Cerebellar cortex (tissue), 1 donor: ENCODE measurements around the gene RAD18.

ENCODE experiments used
- DNase-seq: peaks from one replicate; pipeline ENCODE4 v3.0.0-alpha.2; 2015; ENCODE audit warnings: low spot score

Gene RAD18, protein sequence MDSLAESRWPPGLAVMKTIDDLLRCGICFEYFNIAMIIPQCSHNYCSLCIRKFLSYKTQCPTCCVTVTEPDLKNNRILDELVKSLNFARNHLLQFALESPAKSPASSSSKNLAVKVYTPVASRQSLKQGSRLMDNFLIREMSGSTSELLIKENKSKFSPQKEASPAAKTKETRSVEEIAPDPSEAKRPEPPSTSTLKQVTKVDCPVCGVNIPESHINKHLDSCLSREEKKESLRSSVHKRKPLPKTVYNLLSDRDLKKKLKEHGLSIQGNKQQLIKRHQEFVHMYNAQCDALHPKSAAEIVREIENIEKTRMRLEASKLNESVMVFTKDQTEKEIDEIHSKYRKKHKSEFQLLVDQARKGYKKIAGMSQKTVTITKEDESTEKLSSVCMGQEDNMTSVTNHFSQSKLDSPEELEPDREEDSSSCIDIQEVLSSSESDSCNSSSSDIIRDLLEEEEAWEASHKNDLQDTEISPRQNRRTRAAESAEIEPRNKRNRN

GRCh38 chr3:8963137-8963853 is at the start of gene RAD18:
Gene RAD18 (minus strand): TSS chr3:8963472. CDS start chr3:8963385, 87 bp downstream.
- DNase-seq: peak; percentile 90

DNA sequence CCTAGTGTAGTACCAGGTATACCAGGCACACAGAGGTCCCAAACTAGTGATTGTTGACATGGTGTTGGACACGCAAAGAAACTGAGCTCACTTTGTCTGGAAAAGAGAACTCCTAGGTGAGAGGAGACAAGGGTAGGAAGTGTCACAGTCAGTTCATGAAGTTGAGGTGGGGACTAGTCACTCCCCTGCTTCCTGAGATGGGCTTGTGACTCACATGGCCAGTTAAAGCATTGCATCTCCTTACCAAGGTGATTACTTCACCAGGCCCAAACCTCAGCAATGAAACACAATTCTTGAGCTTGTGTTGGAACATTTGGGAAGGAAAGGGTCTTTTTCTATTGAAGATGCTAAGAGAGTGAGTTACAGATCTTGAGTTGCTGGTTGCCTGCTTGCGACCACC is 49.2 kb upstream of the RAD18 start:
- DNase-seq: no peak

DNA sequence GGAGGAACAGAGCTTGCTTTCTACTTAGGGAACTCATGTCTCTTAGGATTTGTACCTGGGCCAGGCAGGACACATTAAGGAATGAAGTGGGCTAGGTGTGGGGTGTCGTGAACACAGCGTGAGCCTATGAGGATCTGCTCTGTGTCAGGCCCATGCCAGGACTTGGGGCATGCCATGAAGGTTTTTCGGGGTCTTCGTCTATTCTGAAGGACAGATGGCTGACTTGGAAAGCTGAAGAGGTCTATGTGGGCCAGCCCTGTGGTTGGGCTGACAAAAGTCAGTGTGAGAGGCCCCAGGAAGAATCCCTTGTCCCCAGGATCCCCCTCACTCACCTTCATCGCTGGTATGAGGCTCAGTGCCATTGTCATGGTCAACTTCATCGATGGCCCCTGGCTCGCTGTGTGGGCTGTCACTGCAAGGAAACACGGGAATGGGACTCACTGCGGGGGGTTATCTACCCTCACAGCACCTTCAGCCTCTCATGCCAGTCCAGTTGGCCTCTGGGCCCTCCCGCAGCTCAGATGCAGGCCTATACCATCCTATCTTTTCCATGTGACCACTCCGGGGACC is 46.8 kb upstream of the RAD18 start:
- no peak for DNase-seq

DNA sequence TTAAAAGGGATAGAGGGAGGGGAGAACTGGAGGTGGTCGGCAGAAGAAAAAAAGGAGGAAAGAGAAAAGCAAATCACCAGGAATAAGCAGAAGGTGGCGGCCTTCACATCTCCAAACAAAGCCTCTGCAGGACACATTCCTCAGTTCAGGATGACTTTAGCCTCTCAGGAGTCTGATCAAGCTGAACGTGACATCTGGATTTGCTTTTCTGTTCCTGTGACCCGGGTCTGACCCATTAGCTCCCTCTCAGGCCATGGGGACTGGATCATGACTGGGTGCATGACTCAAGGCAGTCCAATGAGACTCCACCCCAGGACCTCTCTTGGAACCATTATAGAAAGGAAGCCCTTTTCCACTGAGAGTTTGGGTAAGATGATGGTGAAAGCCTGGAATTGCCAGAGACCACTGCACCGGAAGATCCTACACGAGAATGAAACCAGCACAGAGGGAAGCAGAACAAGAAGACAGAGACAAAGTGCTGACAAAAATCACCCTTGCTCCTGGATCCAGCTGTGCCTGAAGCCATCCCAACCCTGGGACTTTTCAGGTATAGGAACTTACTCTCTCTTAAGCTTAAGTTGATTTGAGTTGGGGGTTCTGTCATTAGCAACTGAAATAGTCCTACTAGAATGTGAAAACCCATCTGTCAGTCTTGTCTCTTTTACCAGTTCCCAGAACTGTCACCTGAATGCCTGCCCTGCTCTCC is 45.4 kb upstream of the RAD18 start:
- no peak for DNase-seq

DNA sequence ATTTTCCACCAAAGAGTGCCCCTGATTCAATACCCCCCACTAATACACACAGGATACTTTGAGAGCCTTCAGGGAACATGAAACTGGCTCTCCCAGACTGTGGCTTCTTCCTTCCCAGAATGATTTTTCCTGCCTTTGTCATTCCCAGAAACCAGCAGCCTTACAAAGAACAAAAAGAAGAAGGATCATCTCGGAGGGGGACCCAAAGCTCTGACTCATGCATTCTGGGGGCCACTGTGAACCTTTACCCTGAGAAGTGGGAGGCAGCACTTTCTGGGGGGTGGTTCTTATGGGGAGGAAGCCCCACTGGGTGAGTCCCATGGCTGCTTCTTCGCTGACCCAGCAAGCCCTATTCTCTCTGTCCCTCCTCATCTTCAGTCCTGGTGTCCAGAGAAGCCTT is 44.7 kb upstream of the RAD18 start:
- no peak for DNase-seq

GRCh38 chr3:9007213-9007612 is 43.9 kb upstream of the RAD18 start:
- no peak for DNase-seq

DNA sequence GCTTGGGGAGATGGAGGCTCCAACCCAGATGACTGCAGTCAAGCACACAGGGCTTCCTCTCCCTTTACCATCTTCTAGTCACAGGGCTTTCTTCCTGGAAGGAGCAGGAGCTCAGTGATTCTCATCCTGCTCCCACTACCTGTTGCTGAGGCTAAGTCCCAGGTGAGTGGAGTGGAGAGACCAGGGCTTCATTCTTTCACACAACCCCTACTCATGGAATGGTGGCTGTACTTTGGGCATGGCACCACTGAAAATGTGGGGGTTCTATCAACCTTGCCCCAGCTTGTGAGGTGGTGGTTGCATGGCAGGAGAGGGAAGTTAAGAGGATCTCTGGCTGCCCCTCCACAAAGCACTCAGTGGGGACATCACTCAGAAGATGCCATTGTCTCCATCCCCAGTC is 36.8 kb upstream of the RAD18 start:
- DNase-seq: no peak

GRCh38 chr3:8997151-8997550 is 33.9 kb upstream of the RAD18 start:
- DNase-seq: no peak

DNA sequence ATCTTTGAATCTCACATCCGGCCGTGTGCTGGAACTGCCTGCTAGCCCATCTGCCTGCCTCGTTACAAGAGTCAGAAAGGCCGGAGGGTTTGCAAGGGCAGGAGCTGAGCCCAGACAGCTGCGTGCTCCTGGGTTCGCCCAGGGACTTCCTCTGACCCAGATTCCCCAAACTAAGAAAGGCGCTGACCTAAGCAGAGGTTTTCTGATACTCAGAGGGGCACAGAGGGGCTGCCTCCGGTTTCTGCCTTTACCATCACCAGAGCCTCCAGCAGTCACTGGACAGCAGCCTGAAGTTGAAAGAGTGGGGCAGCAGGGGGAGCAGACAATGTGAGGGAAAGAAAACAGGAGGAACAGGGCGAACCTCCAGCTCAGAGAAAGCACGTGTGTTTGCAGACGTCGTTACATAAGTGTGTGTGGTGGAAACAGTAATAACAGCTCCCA is 33.4 kb upstream of the RAD18 start:
- DNase-seq: peak; percentile 83

DNA sequence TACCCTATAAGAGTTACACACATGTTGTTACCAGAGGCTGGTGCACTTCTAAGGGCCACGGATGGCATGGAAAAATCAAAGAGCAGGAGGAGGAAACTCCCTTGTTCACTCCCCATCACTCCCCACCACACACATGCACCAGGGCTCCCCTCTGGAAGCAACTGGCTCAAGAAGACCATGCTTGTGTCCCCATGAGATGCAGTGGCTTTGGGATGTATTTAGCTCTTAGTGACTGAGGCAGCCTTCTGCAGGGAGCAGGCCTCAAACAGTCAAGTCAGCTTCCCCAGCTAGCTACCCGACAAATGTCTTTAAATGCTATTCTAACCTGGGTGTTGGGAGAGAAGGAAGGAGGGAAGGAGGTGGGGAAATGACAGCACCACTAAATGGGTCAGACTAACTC is 32.9 kb upstream of the RAD18 start:
- DNase-seq: no peak

DNA sequence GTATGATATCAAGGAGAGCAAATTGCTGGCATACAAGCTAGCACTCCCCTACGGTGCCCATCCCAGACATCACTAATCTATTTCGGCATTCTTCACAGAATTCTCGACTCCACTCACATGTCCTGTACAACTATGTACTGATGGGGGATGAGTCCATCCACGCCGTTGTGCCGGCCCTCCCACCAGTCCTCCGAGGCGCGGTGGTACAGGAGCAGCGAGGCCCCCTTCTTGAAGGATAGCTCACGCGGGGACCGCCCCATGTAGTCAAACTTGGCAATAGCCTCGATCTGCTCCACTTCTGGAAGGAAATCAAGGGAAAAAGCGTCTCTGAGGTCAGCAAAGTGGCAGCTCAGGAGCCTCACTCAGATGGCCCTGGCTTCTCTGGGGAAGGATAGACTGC is 31.0 kb upstream of the RAD18 start:
- no peak for DNase-seq

DNA sequence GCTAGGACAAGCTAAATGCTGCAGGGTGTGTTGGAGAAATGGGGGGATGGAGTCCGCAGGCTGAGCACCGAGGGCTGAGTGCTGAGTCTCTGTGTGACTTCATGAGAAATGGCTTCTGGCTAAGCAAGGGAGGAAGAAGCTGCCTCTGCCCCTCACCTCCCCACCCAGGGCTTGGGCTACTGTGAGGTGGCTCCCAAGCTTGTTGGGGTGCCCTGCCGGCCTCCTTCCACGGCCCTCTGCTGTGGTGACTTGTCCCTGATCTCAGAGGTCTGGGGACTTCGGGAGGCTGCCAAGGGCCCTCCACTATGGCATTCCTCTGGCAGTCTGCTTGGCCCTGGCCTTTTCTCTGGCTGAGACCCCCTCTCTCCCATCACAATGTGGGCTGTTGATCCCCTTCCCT is 30.1 kb upstream of the RAD18 start:
- no peak for DNase-seq

DNA sequence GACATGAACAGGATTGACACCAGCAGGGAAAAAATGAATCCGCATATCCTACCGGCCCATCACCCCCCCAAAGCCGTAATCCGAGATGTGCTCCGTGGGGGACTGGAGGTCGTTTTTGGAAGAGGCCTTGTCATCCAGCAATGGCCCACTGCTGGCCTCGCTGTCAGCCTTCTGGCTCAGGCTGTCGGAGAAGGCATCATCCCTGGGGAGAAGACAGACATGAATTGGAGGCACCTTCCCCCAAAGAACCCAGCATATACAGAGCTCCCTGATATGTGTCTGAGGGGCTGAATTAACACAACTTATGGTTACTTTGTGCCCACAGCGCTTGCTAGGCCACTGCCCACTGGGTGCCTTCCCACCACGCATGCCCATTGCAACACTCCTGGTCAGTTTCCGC is 29.6 kb upstream of the RAD18 start:
- DNase-seq: no peak

- DNase-seq: no peak
Observed at GRCh38 chr3:8992199-8992598, 28.9 kb upstream of the RAD18 start.

DNA sequence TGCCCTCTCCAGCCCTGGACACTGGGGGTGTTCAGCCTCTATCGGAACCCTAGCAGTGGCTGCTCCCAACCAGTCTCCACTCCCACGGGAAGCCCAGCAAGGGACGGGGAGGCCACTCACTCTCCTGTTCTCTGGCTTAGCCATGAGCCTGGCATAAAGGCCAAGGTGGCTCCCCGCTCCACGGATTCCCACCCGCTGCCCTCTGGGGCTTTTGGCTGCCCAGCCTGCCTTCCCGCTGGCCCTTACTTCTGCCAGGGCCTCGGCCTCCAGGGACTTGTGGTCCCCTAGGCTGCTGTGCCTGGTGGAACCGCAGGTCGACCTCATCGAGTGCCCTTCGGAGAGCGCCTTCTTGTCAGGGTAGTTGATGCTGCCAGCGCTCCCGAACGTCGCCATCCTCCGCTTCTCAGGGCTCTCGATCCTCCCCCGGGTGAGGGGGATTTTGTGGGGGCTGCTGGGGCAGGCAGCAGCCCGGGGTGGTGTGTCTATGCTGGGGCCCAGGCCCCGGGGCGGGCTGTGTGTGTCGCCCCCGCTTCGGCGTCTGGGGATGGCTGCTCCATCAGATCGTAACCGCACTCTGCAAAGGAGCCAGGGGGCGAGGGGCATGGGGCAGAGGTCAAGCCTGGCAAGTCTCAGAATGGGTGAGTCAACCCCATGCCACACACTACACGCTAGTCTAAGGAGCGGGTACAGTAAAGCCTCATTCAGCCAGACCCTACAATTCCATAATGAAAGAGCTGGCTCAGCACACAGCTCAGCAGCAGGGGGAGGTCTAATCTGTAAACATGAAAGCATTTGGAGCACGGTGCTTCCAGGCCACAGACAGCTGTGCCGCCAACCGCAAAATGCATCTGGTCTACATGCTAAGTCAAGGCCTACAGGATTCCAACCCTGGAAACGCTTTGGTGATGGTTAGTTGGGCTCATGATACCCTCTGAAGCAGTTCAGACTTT is 27.3 kb upstream of the RAD18 start:
- no peak for DNase-seq

GRCh38 chr3:8988791-8989558 is 25.7 kb upstream of the RAD18 start:
- no peak for DNase-seq

DNA sequence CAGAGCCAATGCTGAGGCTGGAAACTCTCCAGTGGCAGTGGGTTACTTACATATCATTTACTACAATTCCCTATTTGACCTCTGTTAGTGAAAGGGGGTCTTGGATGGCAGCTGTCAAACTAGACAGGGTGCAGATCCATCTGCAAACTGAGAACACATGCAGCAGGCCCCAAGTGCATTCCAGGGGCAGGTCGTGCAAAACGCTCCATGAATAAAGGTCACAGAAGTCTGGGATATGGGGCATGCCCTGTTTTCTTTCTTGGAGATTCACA is 25.0 kb upstream of the RAD18 start:
- DNase-seq: no peak

DNA sequence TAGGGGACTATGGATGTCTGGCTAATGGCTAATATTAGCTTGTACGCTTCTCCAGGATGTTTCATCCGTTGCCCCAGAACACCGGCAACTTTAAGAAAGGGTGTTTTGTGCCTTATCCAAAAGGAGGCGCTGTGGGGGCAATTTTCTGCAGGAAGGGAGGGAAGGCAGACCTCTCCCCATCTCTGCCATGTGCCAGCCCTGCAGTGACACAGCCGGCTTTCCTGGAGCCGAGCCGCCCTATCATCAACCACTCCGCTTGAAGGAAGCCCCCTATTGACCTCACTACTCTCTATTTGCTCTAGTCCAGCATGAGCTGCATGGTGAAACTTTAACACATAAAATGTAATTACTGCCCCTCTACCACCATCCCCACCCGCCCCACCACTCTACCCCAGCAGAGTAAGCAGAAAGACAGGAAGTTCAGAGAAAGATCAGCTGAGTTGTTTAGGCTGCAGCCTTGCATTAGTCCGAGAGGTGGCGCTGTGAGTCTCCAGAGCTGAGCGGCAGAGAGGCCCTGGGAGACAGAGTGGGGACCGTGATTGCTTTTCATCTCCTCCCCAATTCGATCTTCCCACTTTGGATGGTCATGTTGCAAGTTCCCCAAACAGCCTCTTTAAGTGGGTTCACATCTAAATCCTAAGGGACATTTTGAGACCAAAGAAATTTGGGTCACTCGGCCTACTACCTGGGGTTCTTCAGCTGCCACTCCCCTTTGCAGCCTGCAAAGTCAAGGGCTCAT is 24.5 kb upstream of the RAD18 start:
- DNase-seq: peak; percentile 85

DNA sequence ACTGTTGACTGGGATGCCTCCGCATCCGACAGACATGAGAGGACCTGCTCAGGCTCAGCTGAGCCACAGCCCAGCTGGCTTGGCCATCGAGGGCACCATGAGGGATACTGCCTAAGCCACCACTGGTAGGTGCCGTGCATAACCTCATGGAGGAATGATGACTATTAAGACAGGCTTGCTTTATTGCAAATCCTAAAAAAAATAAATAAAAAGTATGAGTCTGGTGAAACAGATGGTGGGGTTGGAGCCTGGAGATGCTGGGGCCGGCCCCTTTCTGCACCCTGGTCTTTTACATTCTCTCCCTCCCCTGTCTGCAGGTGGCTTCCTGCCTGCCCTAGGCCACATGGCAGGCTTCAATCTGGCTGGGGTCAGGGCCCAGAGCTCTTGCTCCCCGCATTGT is 24.0 kb upstream of the RAD18 start:
- peak; percentile 63 for DNase-seq

DNA sequence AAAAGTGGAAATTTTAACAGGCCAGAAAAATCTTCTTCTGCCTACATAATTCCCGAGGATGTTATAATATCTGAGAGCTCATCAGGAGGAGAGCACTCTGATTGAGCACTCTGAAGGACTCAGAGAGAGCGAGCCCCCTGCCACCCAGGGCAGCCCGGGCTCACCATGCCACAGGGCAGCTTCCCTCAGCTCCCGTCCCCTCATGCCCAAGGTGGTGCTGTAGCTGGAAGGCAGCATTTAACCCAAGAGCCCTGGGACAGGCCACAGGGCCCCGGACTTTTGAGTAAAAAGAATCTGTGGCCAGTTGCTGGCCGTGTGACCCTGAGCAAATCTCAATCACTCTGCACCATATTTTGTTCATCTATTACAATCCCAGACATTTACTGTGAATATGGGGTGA is 23.5 kb upstream of the RAD18 start:
- no peak for DNase-seq
